ENCODE data around the gene QPCT.

QPCT gene

GRCh38 chr2:37387148-37387835, 42.9 kb downstream of the QPCT start:
- DNase-seq (ENCODE audit: low spot score) = no peak
- in situ Hi-C loops (cut with MboI; ENCODE audit: low pct_unique_long_range_greater_than_20kb, low sequenced_read_pairs, unreplicated experiment) = loop anchor here (25.0 kb wide), 1 partner anchor 875 kb away; no protein-coding TSS in a partner anchor
- no peak for TF ChIP-seq CTCF (IDR thresholded peaks at IDR 0.05; ENCODE audit: extremely low read depth, insufficient read depth, missing control alignments)

GRCh38 chr2:37388074-37388473, 43.6 kb downstream of the QPCT start:
- in situ Hi-C loops (cut with MboI; ENCODE audit: low pct_unique_long_range_greater_than_20kb, low sequenced_read_pairs, unreplicated experiment) = loop anchor here (25.0 kb wide), 1 partner anchor 874 kb away; no protein-coding TSS in a partner anchor
- DNase-seq (ENCODE audit: low spot score) = no peak
- TF ChIP-seq CTCF (IDR thresholded peaks at IDR 0.05; ENCODE audit: extremely low read depth, insufficient read depth, missing control alignments) = no peak

- DNase-seq (ENCODE audit: low spot score) = no peak
- no peak for TF ChIP-seq CTCF (IDR thresholded peaks at IDR 0.05; ENCODE audit: extremely low read depth, insufficient read depth, missing control alignments)
- in situ Hi-C loops (cut with MboI; ENCODE audit: low pct_unique_long_range_greater_than_20kb, low sequenced_read_pairs, unreplicated experiment) = loop anchor here (25.0 kb wide), 1 partner anchor 873 kb away; no protein-coding TSS in a partner anchor
Observed at GRCh38 chr2:37389395-37389794, 45.0 kb downstream of the QPCT start.

GRCh38 chr2:37389989-37390765, 45.7 kb downstream of the QPCT start:
- no peak for TF ChIP-seq CTCF (IDR thresholded peaks at IDR 0.05; ENCODE audit: extremely low read depth, insufficient read depth, missing control alignments)
- peak; percentile 79 for DNase-seq (ENCODE audit: low spot score)
- in situ Hi-C loops (cut with MboI; ENCODE audit: low pct_unique_long_range_greater_than_20kb, low sequenced_read_pairs, unreplicated experiment) = loop anchor here (25.0 kb wide), 1 partner anchor 872 kb away; no protein-coding TSS in a partner anchor

- DNase-seq (ENCODE audit: low spot score) = no peak
- no peak for TF ChIP-seq CTCF (IDR thresholded peaks at IDR 0.05; ENCODE audit: extremely low read depth, insufficient read depth, missing control alignments)
- in situ Hi-C loops (cut with MboI; ENCODE audit: low pct_unique_long_range_greater_than_20kb, low sequenced_read_pairs, unreplicated experiment) = loop anchor here (25.0 kb wide), 1 partner anchor 872 kb away; no protein-coding TSS in a partner anchor
Observed at GRCh38 chr2:37390777-37391176, 46.3 kb downstream of the QPCT start.

GRCh38 chr2:37391711-37392110, 47.3 kb downstream of the QPCT start:
- TF ChIP-seq CTCF (IDR thresholded peaks at IDR 0.05; ENCODE audit: extremely low read depth, insufficient read depth, missing control alignments) = no peak
- no peak for DNase-seq (ENCODE audit: low spot score)
- in situ Hi-C loops (cut with MboI; ENCODE audit: low pct_unique_long_range_greater_than_20kb, low sequenced_read_pairs, unreplicated experiment) = loop anchor here (25.0 kb wide), 1 partner anchor 871 kb away; no protein-coding TSS in a partner anchor

Measured in GM13977 (cell line).